K562 (cell line): Measurements from ENCODE around the gene B3GNT9. TPM values are rescaled to one million over a fixed set of nuclear protein-coding genes. Genes with fewer than 3 reads are reported as not detected.

Experiments used
- BRCA1 ChIP-seq, 2 experiments: fragments of 450-650 bp in 1 of 2; sonication (generic) in 1 of 2; formaldehyde crosslinking in 1 of 2; IDR thresholded peaks; 2 replicates each; pipeline versions ENCODE4 v1.5.0 to v1.6.1; 2017 to 2020; ENCODE audit warnings: mild to moderate bottlenecking in 1 of 2, missing genetic modification reagents in 1 of 2
- CREM ChIP-seq: IDR thresholded peaks from 2 replicates; pipeline ENCODE4 v1.6.1; 2014; ENCODE audit warnings: antibody characterized with exemption, low read depth
- CTCF ChIP-seq, 3 experiments: IDR thresholded peaks in 2 of 3; conservative IDR thresholded peaks in 1 of 3; 2 replicates each; pipeline ENCODE4 v1.5.1; 2011 to 2012; ENCODE audit warnings: low read length in 3 of 3, mild to moderate bottlenecking in 3 of 3, control low read depth in 2 of 3, improper control_type of control experiment in 1 of 3, inconsistent platforms in 1 of 3, low read depth in 1 of 3, mixed read lengths in 1 of 3, moderate library complexity in 1 of 3; ENCODE audit not compliant: insufficient read depth in 2 of 3
- GATAD2A ChIP-seq: fragments of 450-650 bp; IDR thresholded peaks from 2 replicates; pipeline ENCODE4 v1.6.1; 2017
- MAX ChIP-seq: sonication (generic); formaldehyde crosslinking; IDR thresholded peaks from 2 replicates; pipeline ENCODE4 v1.9.0; 2022; ENCODE audit warnings: mild to moderate bottlenecking, missing genetic modification reagents
- NRF1 ChIP-seq, 2 experiments: fragments of 450-650 bp; IDR thresholded peaks in 1 of 2; conservative IDR thresholded peaks in 1 of 2; 2 replicates each; pipeline ENCODE4 v1.6.1; 2014; ENCODE audit warnings: mild to moderate bottlenecking in 2 of 2
- RBM25 ChIP-seq: fragments of 200-400 bp; formaldehyde crosslinking; IDR thresholded peaks from 2 replicates; pipeline ENCODE4 v1.6.1; 2018; ENCODE audit warnings: low read length, low read depth, moderate library complexity; ENCODE audit not compliant: severe bottlenecking
- RBM34 ChIP-seq: fragments of 200-400 bp; formaldehyde crosslinking; IDR thresholded peaks from 2 replicates; pipeline ENCODE4 v1.6.1; 2018; ENCODE audit warnings: low read length, borderline replicate concordance; ENCODE audit not compliant: insufficient read depth
- TFAP4 ChIP-seq: sonication (generic); formaldehyde crosslinking; IDR thresholded peaks from 2 replicates; pipeline ENCODE4 v1.8.0; 2022; ENCODE audit warnings: missing genetic modification reagents, mild to moderate bottlenecking, moderate library complexity, borderline replicate concordance
- TGIF2 ChIP-seq: sonication (generic); formaldehyde crosslinking; IDR thresholded peaks from 2 replicates; pipeline ENCODE4 v1.8.1; 2022; ENCODE audit warnings: mild to moderate bottlenecking, missing genetic modification reagents, moderate library complexity
- UBTF ChIP-seq, 2 experiments: IDR thresholded peaks; 2 replicates each; pipeline ENCODE4 v1.6.1; 2012; ENCODE audit warnings: improper control_type of control experiment in 2 of 2, low read depth in 2 of 2, low read length in 2 of 2, borderline replicate concordance in 1 of 2
- VEZF1 ChIP-seq: fragments of 200-800 bp; sonication (Bioruptor generic); IDR thresholded peaks from 2 replicates; pipeline ENCODE4 v1.6.1; 2017; ENCODE audit warnings: missing genetic modification characterization, missing compliant biosample characterization
- ZC3H8 ChIP-seq: fragments of 450-650 bp; IDR thresholded peaks from 2 replicates; pipeline ENCODE4 v1.6.1; 2017
- ZNF175 ChIP-seq: fragments of 200-800 bp; sonication (Bioruptor generic); IDR thresholded peaks from 2 replicates; pipeline ENCODE4 v1.6.1; 2016; ENCODE audit warnings: low read depth, mild to moderate bottlenecking, missing genetic modification characterization, missing compliant biosample characterization
- ZNF431 ChIP-seq: sonication (generic); formaldehyde crosslinking; IDR thresholded peaks from 2 replicates; pipeline ENCODE4 v1.8.0; 2022; ENCODE audit warnings: mild to moderate bottlenecking, missing genetic modification reagents
- ZNF445 ChIP-seq: fragments of 250-450 bp; sonication (Bioruptor Pico); IDR thresholded peaks from 2 replicates; pipeline ENCODE4 v1.4.0; 2020; ENCODE audit warnings: low read depth, mild to moderate bottlenecking, moderate library complexity
- polyA plus RNA-seq, 8 experiments: library from polyadenylated mRNA; depleted of rRNA in 4 of 8; stranded (reverse) in 5 of 8; unstranded in 3 of 8; fragments of >200 nt; fragmentation: Nextera tagmentation in 2 of 8; fragmentation: Illumina TruSeq in 1 of 8; extraction: Ambion mirVana in 2 of 8; extraction: Trizol in 1 of 8; gene quantifications; 2 replicates each; pipeline versions ENCODE4 v1.2.1 to v1.2.3, GENCODE V29; 2011 to 2014; ENCODE audit warnings: inconsistent platforms in 1 of 8, missing spikeins in 1 of 8
- total RNA-seq, 7 experiments: library from RNA; depleted of rRNA in 6 of 7; stranded (reverse); fragments of >200 nt in 6 of 7; fragmentation: Illumina TruSeq in 2 of 7; extraction: Trizol in 2 of 7; gene quantifications; 2 replicates each; pipeline versions ENCODE4 v1.2.1 to v1.2.3, GENCODE V29; 2011 to 2021; ENCODE audit warnings: low replicate concordance in 1 of 7

B3GNT9 gene
- total and polyA plus RNA-seq, 9 of the 15 experiments (the other 6 are each of a cell fraction or from before 2014, with no cell fraction given) = 0.01 to 1.8 (median 1.1) TPM; not detected in 1

- TF ChIP-seq UBTF (IDR thresholded peaks at IDR 0.05; ENCODE audit: borderline replicate concordance in 1 of 2, low read depth in 2 of 2, low read length in 2 of 2) = no peak
- TF ChIP-seq CTCF (IDR thresholded peaks at IDR 0.05 in 2 of 3, conservative IDR thresholded peaks at IDR 0.05 in 1 of 3; ENCODE audit: insufficient read depth in 2 of 3, low read depth in 1 of 3, low read length in 3 of 3) = no peak
- no peak for TF ChIP-seq ZNF431 (CRISPR knock-in tag)
- no peak for TF ChIP-seq RBM25
- no peak for TF ChIP-seq ZC3H8
- TF ChIP-seq NRF1 (conservative IDR thresholded peaks at IDR 0.05 in 1 of 2, IDR thresholded peaks at IDR 0.05 in 1 of 2) = peak; percentile 72 to 78
- TF ChIP-seq VEZF1 = peak; percentile 13; the same call in 1 of the 2 replicates
- TF ChIP-seq RBM34 = no peak
- TF ChIP-seq BRCA1 (IDR thresholded peaks at IDR 0.05) = no peak
- no peak for TF ChIP-seq BRCA1 (CRISPR knock-in tag; IDR thresholded peaks at IDR 0.05)
- TF ChIP-seq ZNF445 (CRISPR knock-in tag) = no peak
- TF ChIP-seq TGIF2 (CRISPR knock-in tag) = no peak
- TF ChIP-seq ZNF175 (CRISPR knock-in tag) = no peak
- no peak for TF ChIP-seq GATAD2A
- peak; percentile 62; the same call in 1 of the 2 replicates for TF ChIP-seq MAX
- TF ChIP-seq TFAP4 (CRISPR knock-in tag) = peak; percentile 20; the same call in 1 of the 2 replicates
- TF ChIP-seq CREM = no peak
Observed at GRCh38 chr16:67177743-67178699, 27.2 kb upstream of the B3GNT9 start (continued).
